Ishikawa (cell line): ENCODE results near the gene EXOC3L2.

Experiments used
- NFIC ChIP-seq: IDR thresholded peaks from 2 replicates; pipeline ENCODE4 v1.6.1; 2012
- RAD21 ChIP-seq: IDR thresholded peaks from 2 replicates; pipeline ENCODE4 v1.6.1; 2012; ENCODE audit warnings: low read depth
- TF ChIP-seq, protein P1 (sequence below): IDR thresholded peaks from 2 replicates; pipeline ENCODE4 v1.6.1; 2012

DNA sequence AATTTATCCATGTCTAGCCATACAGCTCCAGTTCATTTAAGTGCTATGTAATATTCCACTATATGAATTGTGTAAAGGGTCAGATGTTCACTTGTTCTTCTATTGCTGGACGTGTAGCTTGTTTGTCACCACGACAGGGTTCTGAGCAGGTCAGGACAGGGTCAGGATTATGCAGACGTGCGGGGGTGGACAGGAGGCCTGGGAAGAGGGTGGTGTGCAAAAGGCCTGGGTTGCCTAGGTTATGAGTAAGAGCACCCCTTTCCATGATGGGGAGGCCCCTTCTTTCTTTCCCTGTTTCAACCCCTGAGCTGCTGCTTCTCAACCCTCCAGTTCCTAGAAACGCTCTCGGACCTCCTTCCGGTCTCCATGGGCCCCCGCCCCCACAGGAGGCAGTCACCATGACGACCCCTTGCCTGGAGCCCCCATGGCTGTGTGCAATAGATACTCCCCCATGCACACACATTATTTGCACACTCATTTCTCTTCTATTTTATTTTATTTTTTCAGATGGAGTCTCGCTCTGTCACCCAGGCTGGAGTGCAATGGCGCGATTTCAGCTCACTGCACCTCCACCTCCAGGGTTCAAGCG lies 2.0 kb downstream of the EXOC3L2 start:
- TF ChIP-seq, protein P1, sequence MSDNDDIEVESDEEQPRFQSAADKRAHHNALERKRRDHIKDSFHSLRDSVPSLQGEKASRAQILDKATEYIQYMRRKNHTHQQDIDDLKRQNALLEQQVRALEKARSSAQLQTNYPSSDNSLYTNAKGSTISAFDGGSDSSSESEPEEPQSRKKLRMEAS, result no peak
- TF ChIP-seq RAD21, result no peak
- TF ChIP-seq NFIC, result no peak
